NCI-H526 treated with DMSO at 0.1 percent for 48 hours (cell line): Measurements from ENCODE around the gene LCE3E.
"Not testable (repeated sequence)": the region's sequence is repeated elsewhere in the genome, so short reads cannot be mapped to it uniquely, and the experiment has no call there.

Source experiments
- DNase-seq: peaks from one replicate; lab custom pipeline; 2025; lab: John Stamatoyannopoulos, UW

Gene LCE3E, protein sequence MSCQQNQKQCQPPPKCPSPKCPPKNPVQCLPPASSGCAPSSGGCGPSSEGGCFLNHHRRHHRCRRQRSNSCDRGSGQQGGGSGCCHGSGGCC

DNA sequence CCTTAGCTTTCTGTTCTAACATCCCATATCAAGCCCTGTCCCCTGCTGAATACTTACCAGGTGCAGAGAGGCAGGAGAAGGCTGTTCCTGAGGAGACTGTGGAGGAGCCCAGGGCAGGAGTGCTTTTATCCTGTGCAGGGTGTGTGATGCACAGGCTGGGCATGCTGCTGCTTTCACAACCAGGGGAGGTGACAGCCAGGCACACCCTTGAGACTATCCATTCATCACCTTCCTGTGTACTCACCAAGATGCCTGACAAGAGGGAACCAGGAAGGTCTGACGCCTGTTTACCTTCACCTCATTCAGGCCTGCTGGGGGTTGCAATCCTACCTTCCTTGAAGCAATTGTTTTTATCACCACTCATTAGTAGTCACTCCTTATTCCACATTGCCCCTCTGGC lies at the start of gene LCE3E:
TSS of gene LCE3E (minus strand) at position 100 of the 400 bp plus-strand sequence. CDS start 572 bp downstream, outside the sequence.
- no peak for DNase-seq

DNA sequence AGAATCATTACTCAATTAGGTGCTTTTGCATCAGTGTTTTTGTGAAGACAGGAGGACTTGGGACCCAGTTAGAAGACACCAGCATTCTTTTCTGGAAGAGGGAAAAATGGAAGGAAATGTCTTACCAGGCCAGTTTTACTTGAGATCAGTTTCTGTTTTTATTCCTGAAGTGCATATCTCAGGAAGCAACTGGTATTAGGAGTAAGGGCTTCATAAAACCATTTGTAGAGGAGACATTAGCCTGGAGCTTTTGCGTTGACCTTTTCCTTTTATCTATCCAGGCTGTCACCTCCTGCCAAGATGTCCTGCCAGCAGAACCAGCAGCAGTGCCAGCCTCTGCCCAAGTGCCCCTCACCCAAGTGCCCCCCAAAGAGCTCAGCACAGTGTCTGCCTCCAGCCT lies 46.9 kb upstream of the LCE3E start, which contains the start of gene LCE3B:
TSS of gene LCE3B (plus strand) at position 301 of the 400 bp plus-strand sequence. CDS start at position 301, 0 bp downstream.
- DNase-seq, result no peak

DNA sequence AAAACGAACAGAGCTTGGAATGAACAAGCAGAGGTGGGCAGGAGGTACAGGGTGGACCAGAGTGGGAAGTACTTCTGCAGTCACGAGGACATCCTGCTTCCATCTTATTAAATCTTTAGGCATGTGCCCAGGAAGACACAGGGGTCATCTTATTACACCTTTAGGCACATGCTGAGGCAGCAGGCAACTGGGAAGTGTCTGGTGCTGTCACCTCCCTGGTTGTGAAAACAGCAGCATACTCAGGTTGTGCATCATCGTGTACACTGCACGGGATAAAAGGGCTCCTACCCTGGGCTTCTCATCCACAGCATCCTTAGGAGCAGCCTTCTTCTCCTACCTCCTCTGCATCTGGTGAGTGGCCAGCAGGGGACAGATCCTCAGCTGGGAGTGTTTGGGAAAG lies 33.4 kb upstream of the LCE3E start, which contains the start of gene LCE3C:
TSS of gene LCE3C (plus strand) at position 301 of the 400 bp plus-strand sequence. CDS start 498 bp downstream, outside the sequence.
- DNase-seq, result no peak

DNA sequence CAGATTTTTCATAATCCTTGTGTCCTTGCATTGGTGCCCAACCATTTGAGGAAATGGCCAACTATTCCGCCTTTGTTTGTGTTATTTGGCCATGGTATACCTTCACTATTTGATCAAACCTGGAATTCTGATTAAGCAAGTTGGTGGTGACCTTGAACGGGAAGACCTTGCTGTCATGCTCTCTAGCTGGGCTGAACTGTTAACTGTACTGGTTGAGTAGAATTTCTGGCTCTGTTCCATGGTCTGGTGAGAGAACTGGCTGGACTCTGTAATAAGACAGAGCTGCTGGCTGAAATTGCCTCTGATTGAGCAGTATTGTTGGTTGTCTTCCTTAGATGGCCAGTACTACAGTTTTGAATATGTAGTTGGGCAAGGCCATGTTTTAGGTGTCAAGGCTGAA lies 30.4 kb upstream of the LCE3E start:
- no peak for DNase-seq

DNA sequence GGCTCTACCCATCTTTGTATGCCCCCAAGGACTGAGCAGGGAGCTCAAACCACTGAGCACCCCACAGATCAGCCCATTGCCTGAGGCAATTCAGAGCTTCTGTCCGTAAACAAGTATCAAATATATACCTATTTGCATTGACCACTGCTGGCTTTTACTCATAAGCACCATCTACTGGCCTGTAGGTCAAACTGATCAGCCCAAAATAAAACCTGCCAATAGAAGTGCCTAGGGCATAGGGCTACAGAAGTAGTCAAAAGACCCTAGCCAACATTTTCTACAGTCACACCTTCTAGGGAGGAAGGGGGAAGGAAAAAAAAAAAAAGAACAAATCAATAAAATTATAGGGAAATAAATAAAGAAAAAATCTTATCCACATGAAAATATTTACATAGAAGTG lies 19.0 kb upstream of the LCE3E start:
- DNase-seq, result no peak

DNA sequence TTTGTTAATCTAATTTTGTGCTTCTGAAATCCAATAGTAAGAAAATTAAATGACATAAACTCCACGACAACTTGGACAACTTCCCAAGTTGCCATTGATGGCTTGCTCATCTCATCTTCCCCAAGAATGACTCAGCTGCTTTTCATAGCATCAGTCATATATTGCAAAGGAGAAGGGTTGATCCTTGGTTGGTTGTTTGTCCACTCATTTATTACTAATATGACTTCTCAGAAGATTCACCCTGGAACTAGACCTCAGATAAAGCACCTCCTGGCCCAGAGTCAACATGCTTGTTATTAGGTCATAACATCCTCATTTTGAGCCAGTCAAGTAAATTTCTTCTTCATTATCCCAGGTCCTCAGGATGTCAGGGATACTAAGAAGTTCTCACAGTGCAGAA lies 16.1 kb upstream of the LCE3E start:
- DNase-seq, result no peak

DNA sequence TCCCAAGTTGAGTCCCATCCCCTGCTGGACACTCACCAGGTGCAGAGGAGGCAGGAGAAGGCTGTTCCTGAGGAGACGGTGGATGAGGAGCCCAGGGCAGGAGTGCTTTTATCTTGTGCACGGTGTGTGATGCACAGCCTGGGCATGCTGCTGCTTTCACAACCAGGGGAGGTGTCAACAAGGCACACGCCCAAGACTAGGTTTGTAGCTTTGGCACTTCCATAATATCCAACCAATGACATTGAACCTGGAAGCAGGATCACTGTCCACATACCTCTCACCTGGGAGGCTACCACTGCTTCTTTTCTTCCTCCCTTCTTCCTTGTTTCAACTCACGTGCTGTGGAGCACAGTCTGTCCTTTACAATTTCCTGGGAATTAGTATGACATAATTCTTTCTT lies 13.9 kb upstream of the LCE3E start, which contains the start of gene LCE3D:
TSS of gene LCE3D (minus strand) at position 84 of the 400 bp plus-strand sequence. CDS start 580 bp downstream, outside the sequence.
- DNase-seq, result no peak

DNA sequence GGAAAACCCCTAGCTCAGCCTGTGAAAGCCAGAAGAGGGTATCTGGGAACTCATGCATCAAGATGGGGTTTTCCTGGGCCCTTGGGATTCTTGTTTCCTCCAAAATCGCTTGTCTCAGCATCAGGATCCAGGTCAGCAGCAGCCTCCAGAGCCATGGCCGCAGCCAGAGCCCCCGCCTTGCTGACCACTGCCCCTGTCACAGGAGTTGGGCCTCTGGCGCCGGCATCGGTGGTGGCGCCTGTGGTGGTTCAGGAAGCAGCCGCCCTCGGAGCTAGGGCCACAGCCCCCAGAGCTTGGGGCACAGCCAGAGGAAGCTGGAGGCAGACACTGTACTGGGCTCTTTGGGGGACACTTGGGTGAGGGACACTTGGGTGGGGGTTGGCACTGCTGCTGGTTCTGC lies 12.9 kb upstream of the LCE3E start:
- DNase-seq, result not testable (repeated sequence)

DNA sequence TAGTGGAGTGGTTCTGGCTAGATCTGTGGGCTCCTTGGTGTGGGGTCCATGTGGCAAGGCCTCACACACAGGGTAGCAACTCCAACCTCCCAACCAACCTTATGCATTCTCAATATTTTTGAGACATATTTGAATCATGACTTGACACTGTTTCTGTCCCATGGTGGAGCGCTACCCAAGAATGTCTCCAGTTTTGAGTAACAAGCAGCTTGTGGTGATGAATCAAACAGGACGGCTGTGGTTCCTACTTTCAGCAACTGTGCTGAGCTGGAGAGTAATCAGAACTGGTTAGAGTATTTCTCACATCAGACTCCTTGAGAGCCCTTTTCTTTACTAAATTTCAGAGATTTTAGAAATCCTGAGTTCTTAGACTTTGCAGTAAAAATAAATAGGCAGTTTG lies 10.6 kb upstream of the LCE3E start:
- DNase-seq, result no peak

DNA sequence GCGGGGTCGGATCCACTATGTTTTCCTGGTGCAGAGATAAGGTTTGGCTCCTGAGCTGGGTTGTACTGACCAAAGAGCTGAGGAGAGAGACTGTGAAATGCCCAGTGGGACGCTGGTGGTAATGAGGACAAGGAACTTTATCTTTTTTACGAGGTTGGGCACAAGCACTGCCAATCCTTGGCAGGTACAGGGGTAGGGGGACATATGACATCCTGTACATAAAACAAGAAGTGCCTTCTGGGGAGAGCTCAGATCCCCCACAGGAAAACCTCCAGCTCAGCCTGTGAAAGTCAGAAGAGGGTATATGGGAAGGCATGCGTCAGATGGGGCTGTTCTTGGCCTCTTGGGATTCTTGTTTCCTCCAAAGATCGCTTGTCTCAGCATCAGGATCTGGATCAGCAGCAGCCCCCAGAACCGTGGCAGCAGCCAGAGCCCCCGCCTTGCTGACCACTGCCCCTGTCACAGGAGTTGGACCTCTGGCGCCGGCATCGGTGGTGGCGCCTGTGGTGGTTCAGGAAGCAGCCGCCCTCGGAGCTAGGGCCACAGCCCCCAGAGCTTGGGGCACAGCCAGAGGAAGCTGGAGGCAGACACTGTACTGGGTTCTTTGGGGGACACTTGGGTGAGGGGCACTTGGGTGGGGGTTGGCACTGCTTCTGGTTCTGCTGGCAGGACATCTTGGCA lies 905 bp downstream of the LCE3E start:
- no peak for DNase-seq

DNA sequence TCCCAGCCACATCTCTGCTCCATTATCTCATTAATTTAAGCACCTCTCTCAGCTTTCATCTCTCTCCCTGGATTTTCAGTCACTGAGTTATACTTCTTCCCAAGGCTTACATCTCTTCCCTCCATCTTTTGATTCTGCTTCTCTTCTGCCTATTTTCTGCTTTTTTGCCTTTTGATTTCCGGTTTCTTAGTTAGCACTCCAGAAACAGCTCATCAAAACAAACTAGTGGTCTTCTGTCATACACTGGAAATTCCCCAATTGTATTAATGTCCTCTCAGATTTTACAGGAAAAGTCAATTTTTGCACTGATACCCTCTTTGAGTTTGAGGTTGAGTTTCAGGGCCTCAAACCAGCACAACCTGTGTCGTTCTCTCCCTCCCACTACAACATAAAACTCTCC lies 1.5 kb downstream of the LCE3E start:
- no peak for DNase-seq

DNA sequence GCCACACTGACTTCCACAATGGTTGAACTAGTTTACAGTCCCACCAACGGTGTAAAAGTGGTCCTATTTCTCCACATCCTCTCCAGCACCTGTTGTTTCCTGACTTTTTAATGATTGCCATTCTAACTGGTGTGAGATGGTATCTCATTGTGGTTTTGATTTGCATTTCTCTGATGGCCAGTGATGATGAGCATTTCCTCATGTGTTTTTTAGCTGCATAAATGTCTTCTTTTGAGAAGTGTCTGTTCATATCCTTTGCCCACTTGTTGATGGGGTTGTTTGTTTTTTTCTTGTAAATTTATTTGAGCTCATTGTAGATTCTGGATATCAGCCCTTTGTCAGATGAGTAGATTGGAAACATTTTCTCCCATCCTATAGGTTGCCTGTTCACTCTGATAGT lies 18.2 kb downstream of the LCE3E start:
- DNase-seq, result not testable (repeated sequence)

DNA sequence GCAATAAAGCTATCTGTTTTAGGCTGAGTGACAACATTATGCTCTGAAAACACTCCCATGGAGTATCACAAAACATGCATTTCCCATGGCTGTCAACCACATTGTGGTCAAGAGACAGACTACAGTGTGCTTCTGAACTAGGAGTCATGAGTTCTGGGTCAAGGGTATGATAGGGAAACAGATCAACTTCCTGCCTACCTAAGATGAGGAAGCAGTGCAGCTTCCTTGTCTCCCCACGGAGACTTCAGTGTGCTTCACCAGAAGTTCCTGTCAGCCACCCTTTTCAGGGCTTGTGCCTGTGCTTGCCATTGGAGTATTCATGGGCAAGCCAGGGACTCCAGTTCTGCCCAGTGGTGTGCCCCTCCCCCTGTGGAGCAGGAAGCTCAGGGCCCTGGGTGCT lies 19.9 kb downstream of the LCE3E start:
- no peak for DNase-seq

DNA sequence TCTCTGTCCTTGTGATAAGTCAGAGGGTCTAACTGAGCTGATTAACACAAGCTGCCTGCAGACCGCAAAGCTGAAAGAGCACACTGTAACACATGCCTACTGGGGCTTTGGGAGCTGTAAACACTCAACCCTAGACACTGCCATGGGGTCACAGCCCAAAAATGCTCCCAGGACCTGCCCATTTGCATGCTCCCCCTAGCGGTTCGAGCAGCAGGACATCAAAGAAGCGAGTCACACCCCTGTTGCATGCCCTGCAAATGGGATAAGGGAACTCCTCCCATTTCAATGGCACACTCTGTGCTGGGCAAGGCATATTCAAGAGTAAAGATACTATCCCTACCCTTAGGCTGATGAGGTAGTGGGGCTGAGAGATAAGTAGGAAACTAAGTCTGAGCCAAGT lies 22.8 kb downstream of the LCE3E start:
- no peak for DNase-seq

DNA sequence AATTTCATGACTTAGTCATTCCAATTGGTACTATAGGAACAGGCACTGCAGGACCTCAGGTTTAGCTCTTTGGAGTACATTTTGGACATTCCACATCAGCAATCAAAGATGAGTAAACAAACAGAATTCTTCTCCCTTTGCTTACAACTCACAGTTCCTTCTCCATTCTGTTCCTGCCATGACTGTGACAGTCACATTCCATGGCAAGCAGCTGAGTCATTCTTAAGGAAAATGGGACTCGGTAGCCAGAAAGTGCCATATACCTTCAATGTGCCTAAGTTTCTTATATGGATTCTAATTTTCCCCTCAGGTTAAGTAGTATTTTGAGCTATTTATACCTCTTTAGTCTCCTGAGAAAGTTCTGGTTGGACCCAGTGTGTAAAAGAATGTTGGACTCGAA lies 26.7 kb downstream of the LCE3E start:
- DNase-seq, result no peak

DNA sequence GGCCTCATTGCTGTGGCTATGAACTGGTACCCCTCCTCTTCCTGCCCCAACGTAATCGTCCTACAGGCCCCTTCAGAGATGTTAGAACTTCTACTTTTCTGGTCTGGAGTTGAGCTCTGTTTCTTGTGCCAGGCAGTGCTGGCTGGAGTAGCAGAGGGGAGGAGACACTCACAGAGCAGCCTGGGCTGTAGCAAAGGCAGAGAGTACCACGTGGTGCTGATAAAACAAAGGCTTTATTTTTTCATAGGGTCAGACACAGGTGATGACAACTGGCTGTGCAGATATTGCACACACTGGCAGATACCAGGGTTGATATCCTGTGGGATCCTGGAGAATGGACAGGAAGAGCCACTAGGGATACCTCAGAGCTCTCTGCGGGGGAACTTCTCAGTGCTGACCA lies 29.1 kb downstream of the LCE3E start:
- DNase-seq, result no peak

DNA sequence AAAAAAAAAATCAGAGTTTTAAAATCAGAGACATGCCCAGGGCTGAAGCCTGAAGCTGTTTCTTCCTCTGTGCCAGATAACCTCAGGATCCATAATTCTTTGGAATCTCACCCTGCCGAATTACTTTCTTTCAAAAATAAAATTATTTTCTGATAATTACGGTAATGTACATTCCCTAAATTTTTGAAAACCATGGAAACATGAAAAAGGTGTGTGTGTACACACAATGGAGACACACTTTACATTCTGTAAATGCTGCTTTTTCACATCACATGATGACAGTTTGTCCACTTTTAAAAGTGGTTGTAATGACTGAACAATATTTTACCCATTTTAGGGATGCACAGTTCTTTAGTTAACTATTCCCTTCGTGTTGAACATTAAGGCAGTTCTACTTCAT lies 30.8 kb downstream of the LCE3E start:
- DNase-seq, result no peak

DNA sequence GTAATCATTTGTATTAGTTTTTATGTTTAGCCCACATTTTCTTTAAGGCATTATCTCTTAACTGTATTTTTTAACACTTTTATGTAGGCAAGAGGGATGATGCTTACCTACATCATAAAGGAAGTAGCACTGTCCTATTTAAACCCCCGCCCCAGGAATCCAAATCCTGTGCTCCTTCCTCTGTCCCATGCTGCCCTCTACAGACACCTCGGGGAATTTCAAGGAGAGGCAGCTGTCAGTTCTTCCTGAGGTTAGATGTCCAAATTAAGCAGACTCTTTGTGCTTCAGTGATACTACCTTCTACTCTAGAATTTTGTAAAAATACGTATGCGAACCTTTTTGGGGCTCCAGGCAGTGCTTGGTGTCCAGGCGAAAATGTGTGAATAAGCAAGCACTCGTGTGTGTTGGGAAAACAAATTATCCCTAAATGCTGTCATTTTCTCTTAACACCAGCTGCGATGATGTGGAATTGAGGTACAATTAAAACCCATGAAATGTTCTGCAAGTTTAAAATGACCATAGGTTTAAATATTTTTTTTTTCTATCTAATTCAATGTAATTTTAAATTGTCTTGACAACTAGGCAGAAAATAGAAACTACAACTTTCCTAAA lies 33.1 kb downstream of the LCE3E start:
- DNase-seq, result no peak

DNA sequence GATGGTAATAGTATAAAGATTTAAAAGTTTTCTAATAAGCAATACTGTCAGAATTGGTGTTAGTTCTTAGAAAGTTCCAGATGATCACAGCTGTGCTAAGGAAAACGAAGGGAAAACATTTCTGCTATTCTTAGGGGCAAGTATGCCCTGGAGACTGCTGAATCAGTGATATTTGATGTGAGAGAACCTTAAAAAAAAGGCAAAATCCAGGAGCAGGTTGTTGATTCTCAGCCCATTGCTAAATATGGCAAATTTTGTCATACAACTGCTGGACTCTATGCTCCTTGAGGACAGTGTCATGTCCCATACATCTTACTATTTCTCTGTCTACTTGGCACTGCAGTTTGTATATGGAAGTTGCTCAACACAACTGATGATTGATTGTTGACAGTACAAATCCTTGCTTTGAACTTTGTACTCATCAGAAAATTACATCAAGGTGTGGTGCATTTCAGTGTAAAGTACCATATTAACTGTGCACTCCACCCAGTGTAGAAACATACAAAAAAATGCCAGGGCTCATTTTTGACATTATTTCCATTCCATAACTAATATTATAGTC lies 41.4 kb downstream of the LCE3E start:
- no peak for DNase-seq

DNA sequence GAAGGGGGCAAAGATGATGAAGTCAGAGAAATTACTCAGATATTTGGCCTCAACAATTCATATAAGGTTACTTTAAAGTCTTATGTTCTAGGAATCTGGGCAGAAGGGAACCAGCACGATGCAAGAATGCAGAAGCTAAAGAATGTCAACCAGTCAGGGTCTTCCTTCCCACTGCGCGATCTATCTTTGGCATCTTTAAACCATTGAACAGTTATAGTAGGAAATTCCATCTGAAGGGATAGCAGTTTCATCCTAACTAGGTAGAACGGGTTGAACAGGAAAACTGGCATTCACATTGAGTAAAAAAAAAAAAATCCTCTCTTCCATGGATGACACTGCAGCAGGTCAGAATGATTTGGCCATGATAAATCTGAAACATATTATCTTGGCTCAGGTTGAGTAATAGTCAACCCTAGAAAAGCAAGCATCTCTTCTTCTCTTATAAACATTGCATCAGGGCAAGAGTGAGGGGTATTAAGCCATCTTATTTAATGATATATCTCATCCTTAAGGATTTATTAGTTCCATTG lies 46.0 kb downstream of the LCE3E start:
- no peak for DNase-seq

DNA sequence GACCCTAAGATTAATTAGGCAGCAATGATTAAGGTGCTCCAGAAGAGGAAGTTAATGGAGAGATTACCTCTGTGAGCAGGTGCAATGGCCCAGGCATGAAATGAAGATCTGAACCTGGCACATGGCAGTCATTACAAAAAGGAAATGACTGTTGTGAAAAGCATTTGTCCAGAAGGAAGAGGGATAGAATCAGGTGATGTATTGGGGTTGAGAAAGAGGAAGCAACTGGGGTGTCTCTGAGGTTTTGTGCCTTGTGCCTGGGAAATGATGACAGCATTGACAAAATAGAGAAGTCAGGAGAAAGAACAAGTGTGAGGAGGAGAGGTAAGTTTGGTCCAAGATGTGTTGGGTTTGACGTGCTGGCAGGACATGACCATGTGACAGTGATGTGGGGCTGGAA lies 46.7 kb downstream of the LCE3E start:
- DNase-seq, result no peak

DNA sequence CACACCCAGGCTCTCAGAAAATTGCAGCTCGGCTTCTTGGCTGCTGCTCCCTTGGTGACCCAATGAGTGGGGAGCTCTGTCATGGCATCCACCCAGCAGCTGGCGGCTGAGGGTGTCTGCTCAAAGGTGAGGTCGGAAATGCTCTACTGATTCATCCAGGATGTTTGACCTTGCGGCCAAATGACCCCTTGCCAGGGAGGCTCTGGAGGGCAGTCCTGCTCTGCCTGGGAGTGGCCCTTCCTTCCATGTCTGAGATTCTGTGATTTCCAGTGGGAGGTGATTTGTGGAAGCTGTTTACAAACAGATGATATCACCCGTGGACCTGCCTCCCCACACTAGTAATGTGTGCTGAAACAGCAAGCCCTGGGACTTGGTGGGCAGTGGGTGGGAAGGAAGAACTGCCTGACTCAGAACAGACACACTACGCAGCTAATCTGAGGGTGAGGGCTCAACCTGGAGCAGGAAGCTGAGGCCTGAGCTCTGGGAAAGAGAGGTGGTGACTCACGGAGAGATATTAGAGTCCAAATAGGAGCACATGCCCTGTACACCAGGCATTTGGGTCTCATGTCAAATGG lies 49.3 kb downstream of the LCE3E start:
- DNase-seq, result no peak
